H9 (cell line): ENCODE data around the gene SNX27. TPM values are rescaled to one million over a fixed set of nuclear protein-coding genes. Genes with fewer than 3 reads are reported as not detected.

Experiments
- DNase-seq: peaks from one replicate; pipeline ENCODE4 v3.0.0-alpha.2; 2017
- H2AFZ ChIP-seq: one replicate; pipeline ENCODE4 v1.6.1; 2013; ENCODE audit warnings: mild to moderate bottlenecking, low read length, control low read depth, moderate library complexity
- H2AK5ac ChIP-seq: 2 replicates; pipeline ENCODE4 v1.6.1; 2013; ENCODE audit warnings: low read length, control low read depth, mixed read lengths; ENCODE audit not compliant: insufficient read length
- H2BK120ac ChIP-seq: one replicate; pipeline ENCODE4 v1.6.1; 2013; ENCODE audit warnings: low read depth, mild to moderate bottlenecking, low read length, control low read depth, inconsistent platforms; ENCODE audit not compliant: poor library complexity, severe bottlenecking
- H2BK12ac ChIP-seq: 2 replicates; pipeline ENCODE4 v1.6.1; 2013; ENCODE audit warnings: low read length, control low read depth, mixed read lengths, low read depth; ENCODE audit not compliant: insufficient read length
- H2BK15ac ChIP-seq: 2 replicates; pipeline ENCODE4 v1.6.1; 2013; ENCODE audit warnings: low read depth, low read length, control low read depth
- H2BK20ac ChIP-seq: one replicate; pipeline ENCODE4 v1.6.1; 2013; ENCODE audit warnings: low read depth, mild to moderate bottlenecking, low read length, control low read depth, inconsistent platforms; ENCODE audit not compliant: poor library complexity, severe bottlenecking
- H2BK5ac ChIP-seq: 2 replicates; pipeline ENCODE4 v1.6.1; 2013; ENCODE audit warnings: low read length, control low read depth, mixed read lengths; ENCODE audit not compliant: insufficient read length
- H3K14ac ChIP-seq: 2 replicates; pipeline ENCODE4 v1.6.1; 2013; ENCODE audit warnings: low read length, control low read depth; ENCODE audit not compliant: insufficient read depth
- H3K18ac ChIP-seq: 2 replicates; pipeline ENCODE4 v1.6.1; 2013; ENCODE audit warnings: low read depth, mild to moderate bottlenecking, mixed read lengths, low read length, control low read depth; ENCODE audit not compliant: insufficient read length
- H3K23ac ChIP-seq: 2 replicates; pipeline ENCODE4 v1.6.1; 2013; ENCODE audit warnings: low read length, control low read depth, mixed read lengths, low read depth; ENCODE audit not compliant: insufficient read length
- H3K23me2 ChIP-seq: 2 replicates; pipeline ENCODE4 v1.6.1; 2013; ENCODE audit warnings: low read depth, mild to moderate bottlenecking, mixed read lengths, low read length, control low read depth; ENCODE audit not compliant: insufficient read length, poor library complexity, severe bottlenecking
- H3K27ac ChIP-seq: 2 replicates; pipeline ENCODE4 v1.5.1; 2013; ENCODE audit warnings: low read length, control low read depth, mixed read lengths, low read depth; ENCODE audit not compliant: insufficient read length
- H3K27me3 ChIP-seq: 2 replicates; pipeline ENCODE4 v1.6.1; 2013; ENCODE audit warnings: low read length, control low read depth, inconsistent platforms; ENCODE audit not compliant: insufficient read depth
- H3K4ac ChIP-seq: 2 replicates; pipeline ENCODE4 v1.6.1; 2013; ENCODE audit warnings: low read depth, mild to moderate bottlenecking, control low read depth, inconsistent platforms, low read length, moderate library complexity
- H3K4me1 ChIP-seq: 2 replicates; pipeline ENCODE4 v1.6.1; 2013; ENCODE audit warnings: low read length, control low read depth, inconsistent platforms; ENCODE audit not compliant: insufficient read depth
- H3K4me2 ChIP-seq: 2 replicates; pipeline ENCODE4 v1.6.1; 2013; ENCODE audit warnings: low read length, control low read depth, mixed read lengths; ENCODE audit not compliant: insufficient read length, insufficient read depth
- H3K56ac ChIP-seq: 2 replicates; pipeline ENCODE4 v1.6.1; 2013; ENCODE audit warnings: low read depth, mild to moderate bottlenecking, mixed read lengths, low read length, control low read depth; ENCODE audit not compliant: insufficient read length
- H3K79me1 ChIP-seq: 2 replicates; pipeline ENCODE4 v1.6.1; 2013; ENCODE audit warnings: low read depth, mild to moderate bottlenecking, moderate library complexity, low read length, control low read depth, inconsistent platforms; ENCODE audit not compliant: insufficient read depth, poor library complexity, severe bottlenecking
- H3K79me2 ChIP-seq: 2 replicates; pipeline ENCODE4 v1.6.1; 2013; ENCODE audit warnings: low read length, control low read depth, inconsistent platforms; ENCODE audit not compliant: insufficient read depth
- H3K9ac ChIP-seq: 2 replicates; pipeline ENCODE4 v1.6.1; 2013; ENCODE audit warnings: low read length, control low read depth, mixed read lengths; ENCODE audit not compliant: insufficient read length; ENCODE audit errors: extremely low read depth
- H3K9me3 ChIP-seq: one replicate; pipeline ENCODE4 v1.6.1; 2013; ENCODE audit warnings: low read depth, low read length, inconsistent platforms; ENCODE audit not compliant: control insufficient read depth
- H3T11ph ChIP-seq: one replicate; pipeline ENCODE4 v1.6.1; 2013; ENCODE audit warnings: mild to moderate bottlenecking, low read length, control low read depth, inconsistent platforms
- H4K20me1 ChIP-seq: one replicate; pipeline ENCODE4 v1.6.1; 2013; ENCODE audit not compliant: control insufficient read depth, insufficient read length, insufficient read depth
- H4K5ac ChIP-seq: 2 replicates; pipeline ENCODE4 v1.6.1; 2013; ENCODE audit warnings: low read depth, mild to moderate bottlenecking, mixed read lengths, low read length, control low read depth; ENCODE audit not compliant: insufficient read length
- H4K8ac ChIP-seq: replicated peaks from 2 replicates; pipeline ENCODE4 v1.6.1; 2013; ENCODE audit warnings: low read length, control low read depth, mixed read lengths, low read depth; ENCODE audit not compliant: insufficient read length
- H4K91ac ChIP-seq: 2 replicates; pipeline ENCODE4 v1.6.1; 2013; ENCODE audit warnings: low read depth, mild to moderate bottlenecking, moderate library complexity, mixed read lengths, low read length, control low read depth; ENCODE audit not compliant: insufficient read length
- H3K27ac Mint-ChIP-seq, 3 experiments: 2 replicates in 2 of 3; 3 replicates in 1 of 3; pipeline ENCODE4 v1.8.0; 2020 to 2021; ENCODE audit warnings: mixed read lengths in 3 of 3, mild to moderate bottlenecking in 1 of 3, moderate library complexity in 1 of 3
- H3K27me3 Mint-ChIP-seq: 2 replicates; pipeline ENCODE4 v1.8.0; 2021; ENCODE audit warnings: low read depth, mild to moderate bottlenecking, moderate library complexity, mixed read lengths
- H3K36me3 Mint-ChIP-seq, 3 experiments: 2 replicates in 2 of 3; 3 replicates in 1 of 3; pipeline ENCODE4 v1.8.0; 2020 to 2021; ENCODE audit warnings: low read depth in 3 of 3, mixed read lengths in 3 of 3; ENCODE audit not compliant: insufficient read depth in 1 of 3
- H3K4me1 Mint-ChIP-seq, 2 experiments: 2 replicates each; pipeline ENCODE4 v1.8.0; 2020; ENCODE audit warnings: mixed read lengths in 2 of 2
- H3K4me3 Mint-ChIP-seq, 2 experiments: 2 replicates in 1 of 2; 3 replicates in 1 of 2; pipeline ENCODE4 v1.8.0; 2020 to 2021; ENCODE audit warnings: mild to moderate bottlenecking in 2 of 2, mixed read lengths in 2 of 2, moderate library complexity in 1 of 2
- H3K9me3 Mint-ChIP-seq, 2 experiments: 2 replicates in 1 of 2; 3 replicates in 1 of 2; pipeline ENCODE4 v1.8.0; 2020; ENCODE audit warnings: mild to moderate bottlenecking in 2 of 2, mixed read lengths in 2 of 2, moderate library complexity in 1 of 2
- whole genome bisulfite sequencing: extraction: QIAGEN DNeasy Blood & Tissue Kit; methylation state at CpG from one replicate; pipeline ENCODE4 v1.1.7; 2013; ENCODE audit warnings: missing lambda C conversion rate, low lambda C conversion rate, mixed read lengths; ENCODE audit not compliant: insufficient read length; ENCODE audit errors: extremely low coverage; 5-methylcytosine and 5-hydroxymethylcytosine counted together
- long read RNA-seq: library from polyadenylated mRNA; unstranded; transcript quantifications from one replicate; pipeline ENCODE4 v2.0.0, GENCODE V29; 2020
- total RNA-seq: library from RNA; stranded (reverse); gene quantifications from 2 replicates; pipeline ENCODE4 v1.2.1, GENCODE V29; 2021
- TF ChIP-seq, protein P1 (sequence below): fragments of 200-600 bp; sonication (generic); conservative IDR thresholded peaks from 3 replicates; pipeline ENCODE4 v1.8.0; 2021; ENCODE audit warnings: antibody characterized with exemption, mild to moderate bottlenecking

The SNX27 gene
- 48.9 and 53.3 TPM in 2 replicates for total RNA-seq
- long read RNA-seq, full-length matches to known transcripts: 9 of 39 reads
- long read RNA-seq, partial matches to known transcripts: 3 of 39 reads
- long read RNA-seq, other reads (novel, unspliced or antisense): 27 of 39 reads

GRCh38 chr1:151611832-151612500 lies at the start of gene SNX27:
TSS of gene SNX27 (plus strand) at chr1:151612050. CDS start at chr1:151612202, 152 bp downstream.
- H3K4me1 ChIP-seq: no peaks in the 10 kb centered on the region
- no peak within 1 kb of the TSS for H2AK5ac ChIP-seq
- H3K18ac ChIP-seq: peak within 1 kb of the TSS; percentile 61
- no peak within 1 kb of the TSS for H2BK15ac ChIP-seq
- H3K4me3 Mint-ChIP-seq: peak within 1 kb of the TSS; percentile 93 to 99
- H4K20me1 ChIP-seq: no peaks in the 10 kb centered on the region
- H3T11ph ChIP-seq: no peak within 1 kb of the TSS
- no peak within 1 kb of the TSS for H4K91ac ChIP-seq
- DNase-seq: peak; percentile 97
- H3K23me2 ChIP-seq: peaks cover 12% of the 10 kb centered on the region
- peaks cover 5% of the 10 kb centered on the region; the same call in 1 of the 2 replicates for H3K79me2 ChIP-seq
- H2BK5ac ChIP-seq: no peak within 1 kb of the TSS
- no peak within 1 kb of the TSS for H3K56ac ChIP-seq
- H3K23ac ChIP-seq: no peak within 1 kb of the TSS
- WGBS: no CpG with 5 or more reads among the region's 79 CpGs
- H3K27ac ChIP-seq: no peak within 1 kb of the TSS
- TF ChIP-seq, protein P1, sequence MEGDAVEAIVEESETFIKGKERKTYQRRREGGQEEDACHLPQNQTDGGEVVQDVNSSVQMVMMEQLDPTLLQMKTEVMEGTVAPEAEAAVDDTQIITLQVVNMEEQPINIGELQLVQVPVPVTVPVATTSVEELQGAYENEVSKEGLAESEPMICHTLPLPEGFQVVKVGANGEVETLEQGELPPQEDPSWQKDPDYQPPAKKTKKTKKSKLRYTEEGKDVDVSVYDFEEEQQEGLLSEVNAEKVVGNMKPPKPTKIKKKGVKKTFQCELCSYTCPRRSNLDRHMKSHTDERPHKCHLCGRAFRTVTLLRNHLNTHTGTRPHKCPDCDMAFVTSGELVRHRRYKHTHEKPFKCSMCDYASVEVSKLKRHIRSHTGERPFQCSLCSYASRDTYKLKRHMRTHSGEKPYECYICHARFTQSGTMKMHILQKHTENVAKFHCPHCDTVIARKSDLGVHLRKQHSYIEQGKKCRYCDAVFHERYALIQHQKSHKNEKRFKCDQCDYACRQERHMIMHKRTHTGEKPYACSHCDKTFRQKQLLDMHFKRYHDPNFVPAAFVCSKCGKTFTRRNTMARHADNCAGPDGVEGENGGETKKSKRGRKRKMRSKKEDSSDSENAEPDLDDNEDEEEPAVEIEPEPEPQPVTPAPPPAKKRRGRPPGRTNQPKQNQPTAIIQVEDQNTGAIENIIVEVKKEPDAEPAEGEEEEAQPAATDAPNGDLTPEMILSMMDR: no peak
- peaks cover 4% of the 10 kb centered on the region; the same call in 1 of the 2 replicates for H3K27me3 Mint-ChIP-seq
- peak within 1 kb of the TSS; percentile 91 to 93 (median 92) for H3K27ac Mint-ChIP-seq
- H2BK20ac ChIP-seq: no peak within 1 kb of the TSS
- H2AFZ ChIP-seq: no peak within 1 kb of the TSS
- H2BK120ac ChIP-seq: no peak within 1 kb of the TSS
- H3K4ac ChIP-seq: no peak within 1 kb of the TSS
- peak within 1 kb of the TSS; percentile 57 for H3K9ac ChIP-seq
- H3K14ac ChIP-seq: peak within 1 kb of the TSS; percentile 94
- no peaks in the 10 kb centered on the region for H3K79me1 ChIP-seq
- peaks cover 23 to 25% of the 10 kb centered on the region in 2 experiments for H3K4me1 Mint-ChIP-seq
- H3K9me3 Mint-ChIP-seq: peaks cover 0 to 3% of the 10 kb centered on the region in 2 experiments; a peak in 1 of 5 replicates
- no peak within 1 kb of the TSS for H4K5ac ChIP-seq
- peak within 1 kb of the TSS; percentile 28 for H2BK12ac ChIP-seq
- H3K36me3 Mint-ChIP-seq: peaks cover 2 to 5% (median 2%) of the 10 kb centered on the region in 3 experiments; a peak in 5 of 7 replicates
- no peaks in the 10 kb centered on the region for H3K9me3 ChIP-seq
- H3K4me2 ChIP-seq: peak within 1 kb of the TSS; percentile 91
- H3K27me3 ChIP-seq: no peaks in the 10 kb centered on the region
- H4K8ac ChIP-seq: no peak within 1 kb of the TSS
